IMR-90 (cell line): ENCODE data around the gene PAK6. TPM values are rescaled to one million over a fixed set of nuclear protein-coding genes. Genes with fewer than 3 reads are reported as not detected.

ENCODE experiments used
- ATAC-seq: fragments of 200-7000 bp; cut with Tn5 transposase; 2 replicates; pipeline ENCODE4 v1.9.1; 2020; ENCODE audit warnings: low read depth, mild to moderate bottlenecking, moderate library complexity
- BruUV-seq: library from RNA; stranded (reverse); fragments of 400-500 nt; replicated peaks from 2 replicates; lab custom pipeline; 2021; lab: Mats Ljungman, UMichigan
- CTCF ChIA-PET: fragments of 300-600 bp; formaldehyde crosslinking; extraction: SDS; loops from one replicate; lab custom pipeline; 2021; ENCODE audit warnings: antibody characterized with exemption; lab: Yijun Ruan, JAX
- POLR2A ChIA-PET: fragments of 300-600 bp; sonication (Branson Sonifier 250); formaldehyde crosslinking; loops from one replicate; lab custom pipeline; 2022; ENCODE audit warnings: antibody characterized with exemption; ENCODE audit not compliant: unreplicated experiment; lab: Charles Lee
- DNase-seq: peaks from one replicate; pipeline ENCODE4 v3.0.0; 2013
- H2AFZ ChIP-seq: replicated peaks from 2 replicates; pipeline ENCODE3; 2013; ENCODE audit warnings: low read length, mild to moderate bottlenecking; ENCODE audit not compliant: poor library complexity
- H2AK5ac ChIP-seq: 2 replicates; pipeline ENCODE4 v1.6.1; 2013; ENCODE audit warnings: low read depth, low read length, inconsistent platforms
- H2AK9ac ChIP-seq: replicated peaks from 2 replicates; pipeline ENCODE3; 2013; ENCODE audit warnings: mild to moderate bottlenecking, low read depth, low read length, moderate library complexity; ENCODE audit not compliant: poor library complexity
- H2BK120ac ChIP-seq: 2 replicates; pipeline ENCODE4 v1.6.1; 2013; ENCODE audit warnings: low read depth, low read length, inconsistent platforms
- H2BK15ac ChIP-seq: 3 replicates; pipeline ENCODE4 v1.6.1; 2013; ENCODE audit warnings: low read depth, low read length, inconsistent platforms
- H2BK20ac ChIP-seq: 2 replicates; pipeline ENCODE4 v1.6.1; 2013; ENCODE audit warnings: low read depth, mild to moderate bottlenecking, inconsistent platforms, low read length, moderate library complexity
- H2BK5ac ChIP-seq: 2 replicates; pipeline ENCODE4 v1.6.1; 2013; ENCODE audit warnings: mild to moderate bottlenecking, low read depth, low read length, inconsistent platforms; ENCODE audit not compliant: poor library complexity, severe bottlenecking
- H3K14ac ChIP-seq: replicated peaks from 2 replicates; pipeline ENCODE4 v1.6.1; 2013; ENCODE audit warnings: low read depth, low read length, inconsistent platforms
- H3K18ac ChIP-seq: 2 replicates; pipeline ENCODE4 v1.6.1; 2013; ENCODE audit warnings: low read depth, low read length, control low read depth
- H3K23ac ChIP-seq: 2 replicates; pipeline ENCODE4 v1.6.1; 2013; ENCODE audit warnings: low read depth, low read length, inconsistent platforms
- H3K27ac ChIP-seq: 2 replicates; pipeline ENCODE4 v1.5.1; 2013; ENCODE audit warnings: mild to moderate bottlenecking, control low read depth, low read length; ENCODE audit not compliant: insufficient read depth
- H3K27me3 ChIP-seq: 2 replicates; pipeline ENCODE4 v1.6.1; 2013; ENCODE audit warnings: low read length; ENCODE audit not compliant: control insufficient read depth, insufficient read depth
- H3K36me3 ChIP-seq: 2 replicates; pipeline ENCODE4 v1.6.1; 2013; ENCODE audit warnings: low read length, mixed read lengths; ENCODE audit not compliant: control insufficient read depth, insufficient read depth
- H3K4ac ChIP-seq: 2 replicates; pipeline ENCODE4 v1.6.1; 2013; ENCODE audit warnings: low read depth, low read length, inconsistent platforms
- H3K4me1 ChIP-seq: 2 replicates; pipeline ENCODE4 v1.6.1; 2013; ENCODE audit warnings: low read length, mixed read lengths; ENCODE audit not compliant: control insufficient read depth, insufficient read depth
- H3K4me2 ChIP-seq: 2 replicates; pipeline ENCODE4 v1.6.1; 2013; ENCODE audit warnings: low read depth, mild to moderate bottlenecking, control low read depth, low read length, moderate library complexity
- H3K4me3 ChIP-seq: 2 replicates; pipeline ENCODE4 v1.5.1; 2013; ENCODE audit warnings: low read depth, mild to moderate bottlenecking, control low read depth, low read length, moderate library complexity; ENCODE audit not compliant: insufficient read depth
- H3K56ac ChIP-seq: 2 replicates; pipeline ENCODE4 v1.6.1; 2013; ENCODE audit warnings: low read length, inconsistent platforms; ENCODE audit not compliant: insufficient read depth; ENCODE audit errors: extremely low read depth
- H3K79me1 ChIP-seq, 2 experiments: 2 replicates each; pipeline ENCODE4 v1.6.1; 2013; ENCODE audit warnings: low read length in 2 of 2, inconsistent platforms in 1 of 2, low read depth in 1 of 2
- H3K9ac ChIP-seq: 2 replicates; pipeline ENCODE4 v1.6.1; 2013; ENCODE audit warnings: low read depth, low read length, control low read depth
- H3K9me1 ChIP-seq: 2 replicates; pipeline ENCODE4 v1.6.1; 2013; ENCODE audit warnings: low read length, inconsistent platforms; ENCODE audit not compliant: insufficient read depth
- H3K9me3 ChIP-seq: 2 replicates; pipeline ENCODE4 v1.6.1; 2013; ENCODE audit warnings: low read length; ENCODE audit not compliant: control insufficient read depth, insufficient read depth
- H4K20me1 ChIP-seq: 2 replicates; pipeline ENCODE4 v1.6.1; 2013; ENCODE audit warnings: low read length, inconsistent platforms; ENCODE audit not compliant: insufficient read depth
- H4K5ac ChIP-seq: 2 replicates; pipeline ENCODE4 v1.6.1; 2013; ENCODE audit warnings: mild to moderate bottlenecking, low read depth, low read length, control low read depth
- H4K8ac ChIP-seq, 2 experiments: 2 replicates each; pipeline ENCODE4 v1.6.1; 2013; ENCODE audit warnings: low read depth in 2 of 2, low read length in 2 of 2, control low read depth in 1 of 2, inconsistent platforms in 1 of 2
- H4K91ac ChIP-seq: 2 replicates; pipeline ENCODE4 v1.6.1; 2013; ENCODE audit warnings: low read depth, low read length, inconsistent platforms; ENCODE audit not compliant: insufficient read depth
- BHLHE40 ChIP-seq: fragments of 150-350 bp; IDR thresholded peaks from 2 replicates; pipeline ENCODE4 v1.6.1; 2016; ENCODE audit warnings: mild to moderate bottlenecking, low read depth, low read length
- CEBPB ChIP-seq: IDR thresholded peaks from 2 replicates; pipeline ENCODE4 v1.6.1; 2012; ENCODE audit warnings: low read depth, low read length, improper control_type of control experiment
- CHD1 ChIP-seq: IDR thresholded peaks from 2 replicates; pipeline ENCODE4 v1.6.1; 2012; ENCODE audit warnings: low read depth, low read length, improper control_type of control experiment
- CTCF ChIP-seq: conservative IDR thresholded peaks from 2 replicates; pipeline ENCODE4 v1.5.1; 2012; ENCODE audit warnings: mild to moderate bottlenecking, low read depth, low read length, improper control_type of control experiment
- FOS ChIP-seq: fragments of 150-350 bp; IDR thresholded peaks from 2 replicates; pipeline ENCODE4 v1.6.1; 2016; ENCODE audit warnings: low read depth, low read length
- MAFK ChIP-seq: IDR thresholded peaks from 2 replicates; pipeline ENCODE4 v1.6.1; 2012; ENCODE audit warnings: low read depth, low read length, improper control_type of control experiment
- MAZ ChIP-seq: IDR thresholded peaks from 2 replicates; pipeline ENCODE4 v1.6.1; 2012; ENCODE audit warnings: low read depth, mild to moderate bottlenecking, low read length, improper control_type of control experiment, moderate library complexity, borderline replicate concordance
- MXI1 ChIP-seq: IDR thresholded peaks from 2 replicates; pipeline ENCODE4 v1.6.1; 2012; ENCODE audit warnings: low read depth, mild to moderate bottlenecking, low read length, moderate library complexity, borderline replicate concordance
- POLR2A ChIP-seq: IDR thresholded peaks from 2 replicates; pipeline ENCODE4 v1.6.1; 2012; ENCODE audit warnings: mild to moderate bottlenecking, low read depth, low read length
- RCOR1 ChIP-seq: IDR thresholded peaks from 2 replicates; pipeline ENCODE4 v1.6.1; 2012; ENCODE audit warnings: mild to moderate bottlenecking, low read length, improper control_type of control experiment; ENCODE audit not compliant: insufficient replicate concordance
- RFX5 ChIP-seq: IDR thresholded peaks from 2 replicates; pipeline ENCODE4 v1.8.0; 2012; ENCODE audit warnings: low read depth, mild to moderate bottlenecking, low read length, moderate library complexity
- SMC3 ChIP-seq: fragments of 150-350 bp; IDR thresholded peaks from 2 replicates; pipeline ENCODE4 v1.6.1; 2016; ENCODE audit warnings: low read depth, mild to moderate bottlenecking, antibody characterized with exemption, low read length, moderate library complexity
- USF2 ChIP-seq: fragments of 150-350 bp; IDR thresholded peaks from 2 replicates; pipeline ENCODE4 v1.6.1; 2017; ENCODE audit warnings: mild to moderate bottlenecking, antibody characterized with exemption, low read length, low read depth
- WGBS, 2 experiments: methylation state at CpG; one replicate each; pipeline versions ENCODE4 v1.1.5 to v1.1.7; 2013; ENCODE audit warnings: missing lambda C conversion rate in 2 of 2; ENCODE audit not compliant: insufficient read length in 1 of 2; ENCODE audit errors: extremely low coverage in 2 of 2; 5-methylcytosine and 5-hydroxymethylcytosine counted together
- dilution Hi-C: fragments of 300-500 bp; cut with HindIII; formaldehyde crosslinking; loops from one replicate; pipeline ENCODE4 v1.14.3; 2018; ENCODE audit warnings: low sequenced_read_pairs; ENCODE audit not compliant: unreplicated experiment
- in situ Hi-C: fragments of 300-500 bp; cut with MboI; formaldehyde crosslinking; loops from 3 replicates; pipeline ENCODE4 v1.14.3; 2019; ENCODE audit warnings: low sequenced_read_pairs, inconsistent platforms, mixed read lengths
- intact Hi-C: fragments of 100-400 bp; cut with micrococcal nuclease; formaldehyde crosslinking; loops from 2 replicates; pipeline ENCODE4 v1.10.0; 2022
- polyA plus RNA-seq, 3 experiments: library from polyadenylated mRNA; depleted of rRNA; stranded (reverse); fragments of >200 nt; gene quantifications; 2 replicates each; pipeline ENCODE4 v1.2.3, GENCODE V29; 2012; ENCODE audit warnings: low replicate concordance in 1 of 3
- total RNA-seq: library from RNA; depleted of rRNA; stranded (reverse); fragments of >200 nt; gene quantifications from 2 replicates; pipeline ENCODE4 v1.2.3, GENCODE V29; 2012

The PAK6 gene
- total and polyA plus RNA-seq, 2 of the 4 experiments (the other 2 are of a cell fraction): 0.21 TPM; not detected in 1

- H4K8ac ChIP-seq: peak overlapping the region; percentile 30 to 99; a peak in 3 of 4 replicates
- ChIA-PET POLR2A (no interaction called here), CTCF (interaction anchor here (0.6 to 1.6 kb wide), 2 partner anchors 49 to 217 kb away, joined by 4 to 5 read pairs; no protein-coding TSS in a partner anchor)
- peak overlapping the region; percentile 12; the same call in 1 of the 2 replicates for H3K18ac ChIP-seq
- H4K5ac ChIP-seq: peak overlapping the region; percentile 20; the same call in 1 of the 2 replicates
- H3K36me3 ChIP-seq: no peaks in the 10 kb centered on the region
- H3K27ac ChIP-seq: peak overlapping the region; percentile 41
- no peaks in the 10 kb centered on the region for H4K20me1 ChIP-seq
- peak overlapping the region; percentile 95 for H2BK20ac ChIP-seq
- H2AK5ac ChIP-seq: peak overlapping the region; percentile 85
- H3K4me1 ChIP-seq: peaks cover 15% of the 10 kb centered on the region
- H3K23ac ChIP-seq: no peak overlapping the region; the same call in 1 of the 2 replicates
- peaks cover 12% of the 10 kb centered on the region for H3K9me1 ChIP-seq
- dilution Hi-C loops (no loop called here), intact Hi-C loops (no loop called here), in situ Hi-C loops (no loop called here)
- peak overlapping the region; percentile 86 for H3K4ac ChIP-seq
- TF ChIP-seq USF2 (no peak), POLR2A (no peak), RCOR1 (peak; percentile 95), MAFK (no peak), CHD1 (no peak), CEBPB (peak; percentile 76), RFX5 (no peak), SMC3 (no peak), FOS (peak; percentile 99), BHLHE40 (peak; percentile 82), CTCF (no peak), MXI1 (no peak), MAZ (peak; percentile 90)
- H2AFZ ChIP-seq: peak overlapping the region; percentile 99
- 0% methylated on average over 1 of the region's 7 CpGs; no CpG with 5 or more reads in 1 of the 2 experiments for WGBS, 2 experiments
- H2BK15ac ChIP-seq: peak overlapping the region; percentile 53; the same call in 1 of the 3 replicates
- H3K56ac ChIP-seq: no peak overlapping the region
- H3K4me3 ChIP-seq: no peak overlapping the region
- no peaks in the 10 kb centered on the region for H3K27me3 ChIP-seq
- H3K14ac ChIP-seq: peak overlapping the region; percentile 87
- H3K9me3 ChIP-seq: no peaks in the 10 kb centered on the region
- no peak overlapping the region; the same call in 1 of the 2 replicates for H3K9ac ChIP-seq
- peak overlapping the region; percentile 96 for H2AK9ac ChIP-seq
- ATAC-seq (peak; percentile 99), DNase-seq (peak; percentile 97)
- peak overlapping the region; percentile 81 for H4K91ac ChIP-seq
- H2BK5ac ChIP-seq: peak overlapping the region; percentile 74
- H3K79me1 ChIP-seq: no peaks in the 10 kb centered on the region
- no peak overlapping the region for H3K4me2 ChIP-seq
- peak overlapping the region; percentile 96 for H2BK120ac ChIP-seq
- BruUV-seq: no TSS peak
These were observed 28.0 kb downstream of the PAK6 start for GRCh38 chr15:40266828-40267304.
